ENCODE measurements around the gene NCAPD3. TPM values are rescaled to one million over a fixed set of nuclear protein-coding genes. Genes with fewer than 3 reads are reported as not detected.

Gene NCAPD3
- total and polyA plus RNA-seq, 12 donors: 6.0 to 25.6 (median 16.7) TPM

- H3K9me3 ChIP-seq (replicated peaks in 1 of 3): no peaks in the 10 kb centered on the region
- no peak for DNase-seq
- 67 to 68% (median 68%) methylated on average over 3 of the region's 3 CpGs for WGBS, 4 donors
- no peaks in the 10 kb centered on the region for H3K27me3 ChIP-seq
- peaks cover 0 to 32% of the 10 kb centered on the region in 2 donors for H3K36me3 ChIP-seq (replicated peaks in 1 of 2)
- H3K4me3 ChIP-seq: peak overlapping the region in 2 of 4 donors; percentile 82 to 90
- peaks cover 7 to 21% of the 10 kb centered on the region in 2 donors for H3K4me1 ChIP-seq (replicated peaks in 1 of 2)
- TF ChIP-seq POLR2A (IDR thresholded peaks at IDR 0.05) (no peak), CTCF (IDR thresholded peaks at IDR 0.05) (no peak)
- intact Hi-C loops (cut with DNase I): no loop called here
- H3K27ac ChIP-seq: no peak overlapping the region
These were observed 30.8 kb upstream of the NCAPD3 start for GRCh38 chr11:134254433-134255183.

- Histone ChIP-seq H3K9me3 (replicated peaks in 1 of 3) (no peaks in the 10 kb centered on the region), H3K36me3 (replicated peaks in 1 of 2) (peaks cover 0 to 33% of the 10 kb centered on the region in 2 donors), H3K4me1 (replicated peaks in 1 of 2) (peaks cover 7 to 21% of the 10 kb centered on the region in 2 donors), H3K27me3 (no peaks in the 10 kb centered on the region), H3K27ac (peak within 1 kb of the TSS in 3 of 5 donors; percentile 29 to 67 (median 31)), H3K4me3 (peak within 1 kb of the TSS; percentile 48 to 90 (median 76))
- DNase-seq: peak; percentile 96 to 98 (median 97)
- 0% methylated on average over 18 to 70 of the region's 70 CpGs; no CpG with 5 or more reads in 1 of the 4 donors for WGBS, 4 donors
- intact Hi-C loops (cut with DNase I): no loop called here
- TF ChIP-seq POLR2A (IDR thresholded peaks at IDR 0.05) (peak; percentile 13 to 66), CTCF (IDR thresholded peaks at IDR 0.05) (peak; percentile 32 to 66 (median 48))
These were observed 29.6 kb upstream of the NCAPD3 start, which contains the start of the genes ACAD8 and THYN1 for GRCh38 chr11:134253188-134253993. ACAD8 (plus strand) TSS chr11:134253568; CDS start chr11:134253601, 33 bp downstream. THYN1 (minus strand) TSS chr11:134253352; CDS start chr11:134252882, 470 bp downstream.

GRCh38 chr11:134252346-134253187 lies 28.8 kb upstream of the NCAPD3 start:
- WGBS, 4 donors: 2 to 6% (median 4%) methylated on average over 27 of the region's 27 CpGs
- H3K9me3 ChIP-seq (replicated peaks in 1 of 3): no peaks in the 10 kb centered on the region
- H3K36me3 ChIP-seq (replicated peaks in 1 of 2): peaks cover 0 to 38% of the 10 kb centered on the region in 2 donors
- H3K4me3 ChIP-seq: peak overlapping the region; percentile 48 to 90 (median 76)
- no peaks in the 10 kb centered on the region for H3K27me3 ChIP-seq
- peaks cover 7 to 21% of the 10 kb centered on the region in 2 donors for H3K4me1 ChIP-seq (replicated peaks in 1 of 2)
- DNase-seq: peak in 6 of 7 donors; percentile 22 to 67 (median 43)
- peak overlapping the region in 2 of 5 donors; percentile 10 to 48 for H3K27ac ChIP-seq
- intact Hi-C loops (cut with DNase I): no loop called here
- TF ChIP-seq POLR2A (IDR thresholded peaks at IDR 0.05) (no peak), CTCF (IDR thresholded peaks at IDR 0.05) (no peak)

Data from adrenal gland (tissue), 12 donors.